Heart right ventricle (tissue), 16 donors: Measurements from ENCODE around the gene DPYSL3. TPM values are rescaled to one million over a fixed set of nuclear protein-coding genes. Genes with fewer than 3 reads are reported as not detected.

Experiments used
- ATAC-seq, 8 donors: fragments of 200-7000 bp; cut with Tn5 transposase; one replicate each; pipeline ENCODE4 v1.9.1; 2020; ENCODE audit warnings: mild to moderate bottlenecking in 8 of 8, moderate library complexity in 8 of 8, moderate number of reproducible peaks in 1 of 8
- DNase-seq, 2 donors: peaks; one replicate each; pipeline ENCODE4 v3.0.0-alpha.2; 2020
- H3K27ac ChIP-seq, 10 donors: fragments of 200-600 bp; sonication (generic) in 2 of 10; one replicate each; pipeline versions ENCODE4 v1.5.0 to v1.8.0; 2020 to 2022; ENCODE audit warnings: mild to moderate bottlenecking in 3 of 10
- H3K27me3 ChIP-seq, 7 donors: fragments of 200-600 bp; one replicate each; pipeline ENCODE4 v1.8.0; 2021 to 2022; ENCODE audit warnings: mild to moderate bottlenecking in 2 of 7
- H3K36me3 ChIP-seq, 9 donors: fragments of 200-600 bp; sonication (generic) in 1 of 9; one replicate each; pipeline versions ENCODE4 v1.5.0 to v1.8.0; 2020 to 2022; ENCODE audit warnings: mild to moderate bottlenecking in 2 of 9
- H3K4me1 ChIP-seq, 9 donors: fragments of 200-600 bp; sonication (generic) in 1 of 9; one replicate each; pipeline versions ENCODE4 v1.5.0 to v1.8.0; 2020 to 2022; ENCODE audit warnings: mild to moderate bottlenecking in 4 of 9
- H3K4me3 ChIP-seq, 10 donors: fragments of 200-600 bp; sonication (generic) in 2 of 10; one replicate each; pipeline versions ENCODE4 v1.5.0 to v1.8.0; 2020 to 2022; ENCODE audit warnings: mild to moderate bottlenecking in 7 of 10, moderate library complexity in 2 of 10
- H3K9me3 ChIP-seq, 11 donors: fragments of 200-600 bp in 10 of 11; sonication (generic) in 2 of 11; one replicate each; pipeline versions ENCODE4 v1.5.0 to v1.8.0; 2013 to 2022; ENCODE audit warnings: mild to moderate bottlenecking in 2 of 11, control low read depth in 1 of 11, moderate library complexity in 1 of 11
- WGBS, 2 donors: extraction: QIAGEN DNeasy Blood & Tissue Kit; methylation state at CpG; one replicate each; pipeline ENCODE4 v1.1.7; 2013; ENCODE audit warnings: inconsistent platforms in 1 of 2; 5-methylcytosine and 5-hydroxymethylcytosine counted together
- intact Hi-C, 10 donors: fragments of 100-400 bp; cut with DNase I; formaldehyde crosslinking; loops; one replicate each; pipeline versions ENCODE4 v1.11.1 to v1.14.2; 2022
- polyA plus RNA-seq, 2 donors: library from polyadenylated mRNA; stranded (reverse); fragments of 200-250 nt; gene quantifications; one replicate each; pipeline ENCODE4 v1.2.3, GENCODE V29; 2013
- total RNA-seq, 10 donors: library from RNA; stranded (reverse); fragmentation: NEBNext Ultra II Directional in 3 of 10; extraction: Animal tissue kit (Norgen Biotek cat#: 25700) in 3 of 10; gene quantifications; one replicate each; pipeline versions ENCODE4 v1.2.1 to v1.2.4, GENCODE V29; 2021 to 2023
- TF ChIP-seq, protein P1 (sequence below), 9 donors: fragments of 200-600 bp; sonication (generic) in 2 of 9; IDR thresholded peaks; one replicate each; pipeline versions ENCODE4 v1.5.0 to v1.8.0; 2021 to 2022; ENCODE audit warnings: antibody characterized with exemption in 9 of 9, mild to moderate bottlenecking in 5 of 9, moderate library complexity in 1 of 9
- donor health status: Arrhythmogenic right ventricular cardiomyopathy.
- donor health status: ischemic (EF 13 %, LVEDD 7.1; RV severe dilation, severe dysfunction).
- donor health status: healthy with polysubstance abuse.
- donor health status: DM: no; HTN: yes; CAD: no.
- donor health status: DM: no; HTN: no; CAD: no.
- donor health status: ischemic (EF 25% LVEDD 6.9; RV normal size, moderate dysfunction).
- donor health status: ischemic (EF 25% LVEDD 5.7; RV mildly dilated, moderate dysfunction).
- donor health status: healthy.
- donor health status: DM: yes; HTN: yes; CAD: no.
- donor health status: Ischemic cardiomyopathy.
- donor health status: ischemic (EF 35%, LVEDD 5.7; RV mildly dilated, moderate dysfunction).
- donor health status: nonischemic (EF 11% LVEDD 7.7; RV severe dilation, severe dysfunction).
- donor health status: DM: yes; HTN: yes; CAD: no.
- donor health status: PGD.
- donor health status: ischemic (EF 29% LVEDD 5.4; RV normal size, mild dysfunction).
- donor health status: nonischemic (EF 23%, LVEDD 6.1; RV moderate dilation, normal function).

Gene DPYSL3
- total and polyA plus RNA-seq, 12 donors: 15.2 to 27.4 (median 20.3) TPM

DNA sequence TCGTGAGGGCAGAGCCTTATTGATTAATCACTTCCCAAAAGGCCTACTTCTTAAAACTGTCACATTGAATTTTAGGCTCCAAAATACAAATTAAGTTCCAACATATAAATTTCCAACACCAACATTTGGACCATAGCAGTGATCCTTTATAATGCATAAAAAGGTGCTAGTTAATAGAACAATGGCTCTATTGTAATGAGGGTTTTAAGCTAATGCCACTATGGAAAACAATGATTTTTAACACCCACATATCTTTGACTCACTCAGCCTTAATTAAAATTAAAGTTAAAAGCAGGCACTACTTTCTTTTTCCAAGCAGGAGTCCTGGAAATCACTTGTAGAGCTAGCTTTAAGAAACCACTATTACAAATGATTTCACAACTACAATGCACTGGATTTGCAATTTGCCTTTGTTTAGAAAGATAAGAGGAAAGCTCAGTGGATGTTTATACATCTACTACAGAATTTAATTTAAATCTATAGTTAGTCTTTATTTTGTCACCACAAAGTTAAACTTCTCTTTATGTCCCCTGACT lies 41.8 kb downstream of the DPYSL3 start:
- Histone ChIP-seq H3K4me3 (no peak overlapping the region), H3K27ac (peak overlapping the region in 3 of 10 donors; percentile 3 to 78 (median 51)), H3K36me3 (no peaks in the 10 kb centered on the region), H3K9me3 (no peaks in the 10 kb centered on the region), H3K4me1 (peaks cover 0 to 64% (median 21%) of the 10 kb centered on the region in 9 donors), H3K27me3 (no peaks in the 10 kb centered on the region)
- TF ChIP-seq, protein P1, sequence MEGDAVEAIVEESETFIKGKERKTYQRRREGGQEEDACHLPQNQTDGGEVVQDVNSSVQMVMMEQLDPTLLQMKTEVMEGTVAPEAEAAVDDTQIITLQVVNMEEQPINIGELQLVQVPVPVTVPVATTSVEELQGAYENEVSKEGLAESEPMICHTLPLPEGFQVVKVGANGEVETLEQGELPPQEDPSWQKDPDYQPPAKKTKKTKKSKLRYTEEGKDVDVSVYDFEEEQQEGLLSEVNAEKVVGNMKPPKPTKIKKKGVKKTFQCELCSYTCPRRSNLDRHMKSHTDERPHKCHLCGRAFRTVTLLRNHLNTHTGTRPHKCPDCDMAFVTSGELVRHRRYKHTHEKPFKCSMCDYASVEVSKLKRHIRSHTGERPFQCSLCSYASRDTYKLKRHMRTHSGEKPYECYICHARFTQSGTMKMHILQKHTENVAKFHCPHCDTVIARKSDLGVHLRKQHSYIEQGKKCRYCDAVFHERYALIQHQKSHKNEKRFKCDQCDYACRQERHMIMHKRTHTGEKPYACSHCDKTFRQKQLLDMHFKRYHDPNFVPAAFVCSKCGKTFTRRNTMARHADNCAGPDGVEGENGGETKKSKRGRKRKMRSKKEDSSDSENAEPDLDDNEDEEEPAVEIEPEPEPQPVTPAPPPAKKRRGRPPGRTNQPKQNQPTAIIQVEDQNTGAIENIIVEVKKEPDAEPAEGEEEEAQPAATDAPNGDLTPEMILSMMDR (IDR thresholded peaks at IDR 0.05): no peak
- WGBS, 2 donors: 77 to 94% methylated on average over 1 of the region's 1 CpG
- DNase-seq (no peak), ATAC-seq (no peak)
- intact Hi-C loops: loop anchor here in 2 of 10 donors (5.0 kb wide), 2 partner anchors 34 to 39 kb away; no protein-coding TSS in a partner anchor

DNA sequence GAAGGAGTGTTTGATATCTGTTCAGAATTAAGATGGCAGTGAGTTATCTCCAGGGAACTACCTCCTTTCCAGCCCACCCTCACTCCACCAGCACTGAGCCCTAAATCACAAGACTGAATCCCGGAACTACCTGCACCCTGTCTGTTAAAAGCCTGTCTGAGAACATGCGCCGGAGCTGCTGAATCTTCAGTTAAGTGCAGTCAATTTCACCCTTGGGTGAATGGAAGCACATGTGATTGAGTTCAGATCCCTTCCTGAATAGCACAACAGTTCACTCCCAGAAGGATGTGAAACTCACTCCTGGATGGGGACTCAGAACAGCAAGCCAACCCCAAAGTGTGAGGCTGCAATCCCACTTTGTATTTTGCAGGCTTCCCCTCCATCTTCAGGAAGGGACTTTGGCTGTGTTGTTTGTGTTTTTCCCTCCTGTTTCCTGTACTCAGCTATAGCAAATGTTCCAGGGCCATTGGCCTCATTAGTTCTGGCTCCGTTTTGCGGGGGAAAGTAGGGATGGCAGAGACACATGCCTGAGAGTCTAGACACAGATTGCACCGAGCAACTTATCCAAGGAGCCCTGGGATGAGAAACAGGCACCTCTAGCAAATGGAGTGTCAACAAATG lies 43.4 kb downstream of the DPYSL3 start:
- intact Hi-C loops: loop anchor here in 2 of 10 donors (5.0 kb wide), 2 partner anchors 36 to 41 kb away; no protein-coding TSS in a partner anchor
- Histone ChIP-seq H3K4me1 (peaks cover 0 to 51% (median 14%) of the 10 kb centered on the region in 9 donors), H3K27me3 (no peaks in the 10 kb centered on the region), H3K36me3 (no peaks in the 10 kb centered on the region), H3K9me3 (no peaks in the 10 kb centered on the region), H3K4me3 (no peak overlapping the region), H3K27ac (peak overlapping the region in 8 of 10 donors; percentile 15 to 78 (median 40))
- ATAC-seq (peak in 7 of 8 donors; percentile 31 to 74 (median 67)), DNase-seq (no peak)
- 40 to 51% methylated on average over 6 of the region's 6 CpGs for WGBS, 2 donors
- TF ChIP-seq, protein P1 (IDR thresholded peaks at IDR 0.05): no peak

DNA sequence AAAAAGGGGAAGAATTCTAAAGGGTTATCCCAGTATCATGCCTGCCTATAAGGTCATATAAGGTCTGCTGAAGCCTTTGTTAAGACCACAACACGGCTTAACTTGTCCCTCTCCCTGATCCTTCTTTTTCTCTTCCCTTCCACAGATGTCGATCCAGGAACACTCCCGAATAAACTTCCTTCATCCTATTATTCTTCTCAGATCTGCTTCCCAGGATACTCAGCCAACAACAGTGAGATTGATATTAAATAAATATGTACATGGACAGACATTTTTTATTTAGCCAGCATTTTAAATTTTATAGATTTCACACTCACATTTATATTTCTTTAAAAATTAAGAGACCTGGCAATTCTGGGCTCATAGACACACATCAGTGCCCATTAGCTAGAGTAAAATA lies 44.1 kb downstream of the DPYSL3 start:
- 51 to 77% methylated on average over 3 of the region's 3 CpGs for WGBS, 2 donors
- no peaks in the 10 kb centered on the region for H3K27me3 ChIP-seq
- TF ChIP-seq, protein P1 (IDR thresholded peaks at IDR 0.05): no peak
- ATAC-seq: no peak
- H3K4me1 ChIP-seq: peaks cover 0 to 48% (median 13%) of the 10 kb centered on the region in 9 donors
- intact Hi-C loops: loop anchor here in 2 of 10 donors (5.0 kb wide), 2 partner anchors 37 to 42 kb away; no protein-coding TSS in a partner anchor
- DNase-seq: no peak
- H3K9me3 ChIP-seq: peaks cover 0 to 6% (median 0%) of the 10 kb centered on the region in 11 donors
- peak overlapping the region in 4 of 10 donors; percentile 41 to 78 (median 54) for H3K27ac ChIP-seq
- H3K36me3 ChIP-seq: no peaks in the 10 kb centered on the region
- H3K4me3 ChIP-seq: no peak overlapping the region

DNA sequence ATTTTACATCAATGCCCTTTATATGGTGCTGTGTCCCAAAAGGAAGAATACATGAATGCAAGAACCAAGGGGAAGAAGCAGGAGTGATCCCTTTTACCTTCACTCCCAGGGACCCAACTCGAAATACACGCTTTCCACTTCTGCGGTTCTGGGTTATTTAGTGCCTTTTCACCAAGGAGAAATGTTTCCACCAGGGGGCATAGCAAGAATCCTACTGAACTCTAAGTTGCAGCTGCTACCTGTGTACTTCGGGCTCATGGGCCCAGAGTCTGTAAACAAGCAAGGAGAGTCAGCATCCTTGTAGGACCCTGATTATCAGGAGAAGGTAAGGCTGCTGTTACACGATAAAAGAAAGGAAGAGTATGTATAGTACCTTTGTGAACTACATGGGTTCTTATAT lies 45.7 kb downstream of the DPYSL3 start:
- TF ChIP-seq, protein P1 (IDR thresholded peaks at IDR 0.05): peak in 8 of 9 donors; percentile 35 to 62 (median 45)
- Histone ChIP-seq H3K4me1 (peaks cover 0 to 49% (median 8%) of the 10 kb centered on the region in 9 donors), H3K27me3 (no peaks in the 10 kb centered on the region), H3K9me3 (peaks cover 0 to 10% (median 0%) of the 10 kb centered on the region in 11 donors), H3K27ac (no peak overlapping the region), H3K4me3 (no peak overlapping the region), H3K36me3 (no peaks in the 10 kb centered on the region)
- WGBS, 2 donors: 70 to 74% methylated on average over 5 of the region's 5 CpGs
- intact Hi-C loops: loop anchor here in 3 of 10 donors (5.0 kb wide), 2 partner anchors 43 to 93 kb away; no protein-coding TSS in a partner anchor
- ATAC-seq (peak in 2 of 8 donors; percentile 46 to 57), DNase-seq (no peak)
